ENCODE measurements around the gene GTF2IRD1. TPM values are rescaled to one million over a fixed set of nuclear protein-coding genes. Genes with fewer than 3 reads are reported as not detected.

GTF2IRD1 gene
- total RNA-seq, 1 experiment from 2014 or later: 54.0 TPM

DNA sequence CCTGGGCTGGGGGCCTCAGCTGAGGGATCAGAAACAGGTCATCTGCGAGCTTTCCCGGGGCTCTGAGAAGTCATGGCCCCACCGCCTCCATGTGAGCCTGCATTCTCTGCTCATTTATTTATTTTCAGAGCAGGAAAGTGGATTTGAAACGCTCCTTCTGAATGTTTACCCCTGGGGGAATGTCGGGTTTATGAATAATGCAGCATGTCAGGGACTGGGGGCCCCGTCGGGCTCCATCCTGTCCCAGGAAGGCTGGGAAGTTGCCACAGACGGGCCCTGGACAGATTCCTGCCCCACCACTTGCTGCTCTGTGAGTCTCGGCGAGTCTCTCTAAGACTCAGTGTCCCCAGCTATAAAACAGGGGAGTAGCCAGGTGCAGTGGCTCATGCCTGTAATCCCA lies 11.9 kb upstream of the GTF2IRD1 start:
- no peak overlapping the region for H3K4me3 ChIP-seq (ENCODE audit: low read depth in 2 of 2, low read length in 2 of 2)
- no peaks in the 10 kb centered on the region for H3K4me1 ChIP-seq (ENCODE audit: control insufficient read depth, insufficient read depth, low read length)
- TF ChIP-seq, protein P1, sequence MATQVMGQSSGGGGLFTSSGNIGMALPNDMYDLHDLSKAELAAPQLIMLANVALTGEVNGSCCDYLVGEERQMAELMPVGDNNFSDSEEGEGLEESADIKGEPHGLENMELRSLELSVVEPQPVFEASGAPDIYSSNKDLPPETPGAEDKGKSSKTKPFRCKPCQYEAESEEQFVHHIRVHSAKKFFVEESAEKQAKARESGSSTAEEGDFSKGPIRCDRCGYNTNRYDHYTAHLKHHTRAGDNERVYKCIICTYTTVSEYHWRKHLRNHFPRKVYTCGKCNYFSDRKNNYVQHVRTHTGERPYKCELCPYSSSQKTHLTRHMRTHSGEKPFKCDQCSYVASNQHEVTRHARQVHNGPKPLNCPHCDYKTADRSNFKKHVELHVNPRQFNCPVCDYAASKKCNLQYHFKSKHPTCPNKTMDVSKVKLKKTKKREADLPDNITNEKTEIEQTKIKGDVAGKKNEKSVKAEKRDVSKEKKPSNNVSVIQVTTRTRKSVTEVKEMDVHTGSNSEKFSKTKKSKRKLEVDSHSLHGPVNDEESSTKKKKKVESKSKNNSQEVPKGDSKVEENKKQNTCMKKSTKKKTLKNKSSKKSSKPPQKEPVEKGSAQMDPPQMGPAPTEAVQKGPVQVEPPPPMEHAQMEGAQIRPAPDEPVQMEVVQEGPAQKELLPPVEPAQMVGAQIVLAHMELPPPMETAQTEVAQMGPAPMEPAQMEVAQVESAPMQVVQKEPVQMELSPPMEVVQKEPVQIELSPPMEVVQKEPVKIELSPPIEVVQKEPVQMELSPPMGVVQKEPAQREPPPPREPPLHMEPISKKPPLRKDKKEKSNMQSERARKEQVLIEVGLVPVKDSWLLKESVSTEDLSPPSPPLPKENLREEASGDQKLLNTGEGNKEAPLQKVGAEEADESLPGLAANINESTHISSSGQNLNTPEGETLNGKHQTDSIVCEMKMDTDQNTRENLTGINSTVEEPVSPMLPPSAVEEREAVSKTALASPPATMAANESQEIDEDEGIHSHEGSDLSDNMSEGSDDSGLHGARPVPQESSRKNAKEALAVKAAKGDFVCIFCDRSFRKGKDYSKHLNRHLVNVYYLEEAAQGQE (IDR thresholded peaks at IDR 0.05; ENCODE audit: insufficient read depth in 1 of 2, low read depth in 2 of 2, low read length in 1 of 2): no peak
- TF ChIP-seq, protein P2, sequence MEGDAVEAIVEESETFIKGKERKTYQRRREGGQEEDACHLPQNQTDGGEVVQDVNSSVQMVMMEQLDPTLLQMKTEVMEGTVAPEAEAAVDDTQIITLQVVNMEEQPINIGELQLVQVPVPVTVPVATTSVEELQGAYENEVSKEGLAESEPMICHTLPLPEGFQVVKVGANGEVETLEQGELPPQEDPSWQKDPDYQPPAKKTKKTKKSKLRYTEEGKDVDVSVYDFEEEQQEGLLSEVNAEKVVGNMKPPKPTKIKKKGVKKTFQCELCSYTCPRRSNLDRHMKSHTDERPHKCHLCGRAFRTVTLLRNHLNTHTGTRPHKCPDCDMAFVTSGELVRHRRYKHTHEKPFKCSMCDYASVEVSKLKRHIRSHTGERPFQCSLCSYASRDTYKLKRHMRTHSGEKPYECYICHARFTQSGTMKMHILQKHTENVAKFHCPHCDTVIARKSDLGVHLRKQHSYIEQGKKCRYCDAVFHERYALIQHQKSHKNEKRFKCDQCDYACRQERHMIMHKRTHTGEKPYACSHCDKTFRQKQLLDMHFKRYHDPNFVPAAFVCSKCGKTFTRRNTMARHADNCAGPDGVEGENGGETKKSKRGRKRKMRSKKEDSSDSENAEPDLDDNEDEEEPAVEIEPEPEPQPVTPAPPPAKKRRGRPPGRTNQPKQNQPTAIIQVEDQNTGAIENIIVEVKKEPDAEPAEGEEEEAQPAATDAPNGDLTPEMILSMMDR (IDR thresholded peaks at IDR 0.05): no peak
- TF ChIP-seq TCF7L2 (IDR thresholded peaks at IDR 0.05; ENCODE audit: low read depth, low read length) (no peak), SIN3A (IDR thresholded peaks at IDR 0.05; ENCODE audit: borderline replicate concordance, insufficient read depth, low read depth, low read length) (no peak), POLR2AphosphoS5 (IDR thresholded peaks at IDR 0.05; ENCODE audit: low read depth, low read length) (no peak)
- no peaks in the 10 kb centered on the region for H3K36me3 ChIP-seq (ENCODE audit: control insufficient read depth, insufficient read depth, low read length)
- H3K27ac ChIP-seq (ENCODE audit: low read length): no peak overlapping the region
- in situ Hi-C loops (cut with HindIII; ENCODE audit: low pct_unique_long_range_greater_than_20kb, low sequenced_read_pairs): no loop called here
- H3K9me3 ChIP-seq (ENCODE audit: control insufficient read depth, insufficient read depth, low read depth, low read length): peaks cover 7% of the 10 kb centered on the region; the same call in 1 of the 2 replicates
- no peak for ATAC-seq
- ChIA-PET POLR2A (no interaction called here), CTCF (interaction anchor here (0.6 kb wide), 1 partner anchor 278 kb away, joined by 8 read pairs; no protein-coding TSS in a partner anchor)
- intact Hi-C loops (cut with micrococcal nuclease; ENCODE audit: unreplicated experiment): no loop called here
- DNase-seq (ENCODE audit: low read depth, low spot score): no peak
- no peaks in the 10 kb centered on the region for H3K27me3 ChIP-seq (ENCODE audit: control insufficient read depth, insufficient read depth, low read length)
- no TSS peak for BruUV-seq (replicated peaks)

DNA sequence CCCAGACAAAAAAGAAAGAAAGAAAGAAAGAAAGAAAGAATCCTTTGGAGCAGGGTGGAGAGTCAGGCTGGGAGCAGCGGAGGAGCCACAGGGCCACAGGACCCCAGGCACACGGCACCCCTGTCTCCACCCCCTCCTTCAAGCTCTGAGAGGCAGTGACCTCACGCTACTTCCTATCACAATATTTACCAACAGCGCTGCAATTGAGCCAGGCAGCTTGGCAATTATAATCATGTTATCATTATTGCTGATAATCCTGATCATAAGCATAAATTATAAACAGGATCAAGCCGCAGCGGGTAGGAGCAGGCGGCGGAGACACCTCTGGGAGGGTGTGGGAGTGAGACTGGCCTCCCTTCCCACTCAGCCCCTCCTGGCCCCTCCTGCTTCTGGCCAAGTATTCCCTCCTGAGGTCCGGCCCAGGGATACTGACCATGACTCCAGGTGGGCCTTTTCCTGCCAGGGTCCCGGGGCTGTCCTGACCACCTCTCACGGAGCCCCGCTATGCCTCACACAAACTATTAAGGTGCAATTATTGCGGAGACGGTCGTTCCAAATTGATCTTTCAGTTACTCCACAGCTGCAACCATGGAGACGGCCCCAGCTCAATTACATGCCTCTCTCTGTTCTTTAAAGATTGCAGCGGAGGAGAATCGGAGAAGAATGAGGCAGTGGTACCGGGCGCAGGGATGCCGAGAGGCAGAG lies 10.0 kb upstream of the GTF2IRD1 start:
- CTCF ChIA-PET: no interaction called here
- no peak for DNase-seq (ENCODE audit: low read depth, low spot score)

More for the DNA sequence above, 10.0 kb upstream of the GTF2IRD1 start:
- Histone ChIP-seq H3K27ac (ENCODE audit: low read length) (no peak overlapping the region), H3K9me3 (ENCODE audit: control insufficient read depth, insufficient read depth, low read depth, low read length) (no peaks in the 10 kb centered on the region), H3K4me1 (ENCODE audit: control insufficient read depth, insufficient read depth, low read length) (no peaks in the 10 kb centered on the region), H3K36me3 (ENCODE audit: control insufficient read depth, insufficient read depth, low read length) (no peaks in the 10 kb centered on the region), H3K4me3 (ENCODE audit: low read depth in 2 of 2, low read length in 2 of 2) (no peak overlapping the region), H3K27me3 (ENCODE audit: control insufficient read depth, insufficient read depth, low read length) (no peaks in the 10 kb centered on the region)
- TF ChIP-seq, protein P1 (IDR thresholded peaks at IDR 0.05; ENCODE audit: insufficient read depth in 1 of 2, low read depth in 2 of 2, low read length in 1 of 2): no peak
- no peak; the same call in 1 of the 2 replicates for ATAC-seq
- in situ Hi-C loops (cut with HindIII; ENCODE audit: low pct_unique_long_range_greater_than_20kb, low sequenced_read_pairs) (no loop called here), intact Hi-C loops (cut with micrococcal nuclease; ENCODE audit: unreplicated experiment) (no loop called here)
- POLR2A ChIA-PET: no interaction called here
- no TSS peak for BruUV-seq (replicated peaks)
